C4-2B (cell line): Measurements from ENCODE around the gene TTLL3.

Experiments
- ZFX ChIP-seq: fragments of 450-650 bp; IDR thresholded peaks from 2 replicates; pipeline ENCODE4 v1.6.1; 2017
- TF ChIP-seq, protein P1 (sequence below): fragments of 450-650 bp; conservative IDR thresholded peaks from 2 replicates; pipeline ENCODE4 v1.5.1; 2017; ENCODE audit warnings: mild to moderate bottlenecking

DNA sequence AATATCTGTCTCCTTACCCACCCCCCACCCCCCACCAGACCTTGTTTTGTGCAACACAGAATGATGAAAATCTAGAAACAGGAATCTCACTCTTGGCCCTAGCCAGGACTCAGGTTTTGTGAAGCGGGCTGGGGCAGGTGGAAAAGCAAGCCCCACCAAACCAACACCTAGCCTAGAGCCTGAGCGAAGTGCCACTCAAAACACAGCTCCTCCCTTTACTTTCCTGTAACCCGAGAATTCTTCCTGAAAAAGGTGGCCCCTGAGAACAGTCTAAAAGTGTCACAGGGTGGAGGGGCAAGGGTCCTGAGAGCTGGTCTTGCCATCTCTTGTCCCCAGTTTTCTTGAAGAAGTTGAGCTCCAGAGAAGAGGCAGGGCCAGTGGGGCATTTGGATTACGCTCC is 51.1 kb downstream of the TTLL3 start:
- TF ChIP-seq, protein P1, sequence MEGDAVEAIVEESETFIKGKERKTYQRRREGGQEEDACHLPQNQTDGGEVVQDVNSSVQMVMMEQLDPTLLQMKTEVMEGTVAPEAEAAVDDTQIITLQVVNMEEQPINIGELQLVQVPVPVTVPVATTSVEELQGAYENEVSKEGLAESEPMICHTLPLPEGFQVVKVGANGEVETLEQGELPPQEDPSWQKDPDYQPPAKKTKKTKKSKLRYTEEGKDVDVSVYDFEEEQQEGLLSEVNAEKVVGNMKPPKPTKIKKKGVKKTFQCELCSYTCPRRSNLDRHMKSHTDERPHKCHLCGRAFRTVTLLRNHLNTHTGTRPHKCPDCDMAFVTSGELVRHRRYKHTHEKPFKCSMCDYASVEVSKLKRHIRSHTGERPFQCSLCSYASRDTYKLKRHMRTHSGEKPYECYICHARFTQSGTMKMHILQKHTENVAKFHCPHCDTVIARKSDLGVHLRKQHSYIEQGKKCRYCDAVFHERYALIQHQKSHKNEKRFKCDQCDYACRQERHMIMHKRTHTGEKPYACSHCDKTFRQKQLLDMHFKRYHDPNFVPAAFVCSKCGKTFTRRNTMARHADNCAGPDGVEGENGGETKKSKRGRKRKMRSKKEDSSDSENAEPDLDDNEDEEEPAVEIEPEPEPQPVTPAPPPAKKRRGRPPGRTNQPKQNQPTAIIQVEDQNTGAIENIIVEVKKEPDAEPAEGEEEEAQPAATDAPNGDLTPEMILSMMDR, result no peak
- TF ChIP-seq ZFX, result no peak
